Tibial nerve (tissue), 4 donors: ENCODE measurements around the gene PCDHGB3. TPM values are rescaled to one million over a fixed set of nuclear protein-coding genes. Genes with fewer than 3 reads are reported as not detected.

ENCODE experiments used
- DNase-seq, 2 donors: peaks; one replicate each; pipeline ENCODE4 v3.0.0-alpha.2; 2019; ENCODE audit warnings: low spot score in 2 of 2
- H3K27ac ChIP-seq, 4 donors: fragments of 200-600 bp; sonication (generic) in 3 of 4; one replicate each; pipeline ENCODE4 v1.5.1; 2017 to 2019; ENCODE audit warnings: mild to moderate bottlenecking in 1 of 4
- H3K27me3 ChIP-seq, 2 donors: fragments of 200-600 bp; sonication (generic) in 1 of 2; one replicate each; pipeline versions ENCODE4 v1.5.1 to v1.6.0; 2017 to 2019
- H3K36me3 ChIP-seq, 3 donors: fragments of 200-600 bp; sonication (generic); one replicate each; pipeline ENCODE4 v1.5.1; 2018 to 2019
- H3K4me1 ChIP-seq, 4 donors: fragments of 200-600 bp; sonication (generic) in 3 of 4; one replicate each; pipeline ENCODE4 v1.5.1; 2017 to 2019
- H3K4me3 ChIP-seq, 4 donors: fragments of 200-600 bp; sonication (generic) in 3 of 4; one replicate each; pipeline ENCODE4 v1.5.1; 2017 to 2019; ENCODE audit warnings: mild to moderate bottlenecking in 1 of 4, moderate library complexity in 1 of 4
- H3K9me3 ChIP-seq, 4 donors: fragments of 200-600 bp; sonication (generic) in 3 of 4; one replicate each; pipeline ENCODE4 v1.5.1; 2017 to 2019
- CTCF ChIP-seq, 5 experiments: fragments of 200-600 bp in 3 of 5; fragments of 450-650 bp in 2 of 5; sonication (generic) in 3 of 5; IDR thresholded peaks; one replicate each; pipeline ENCODE4 v1.5.1; 2016 to 2019; ENCODE audit warnings: antibody characterized with exemption in 5 of 5, mild to moderate bottlenecking in 3 of 5, moderate library complexity in 2 of 5
- EP300 ChIP-seq, 2 donors: sonication (generic); formaldehyde crosslinking; IDR thresholded peaks; one replicate each; pipeline ENCODE4 v1.6.1; 2017; ENCODE audit warnings: antibody characterized with exemption in 2 of 2, mild to moderate bottlenecking in 1 of 2
- POLR2A ChIP-seq, 2 donors: fragments of 450-650 bp; IDR thresholded peaks; one replicate each; pipeline ENCODE4 v1.6.1; 2017; ENCODE audit warnings: antibody characterized with exemption in 2 of 2, mild to moderate bottlenecking in 2 of 2, moderate library complexity in 2 of 2
- WGBS, 2 donors: methylation state at CpG; one replicate each; pipeline ENCODE4 v1.1.5; 2018; 5-methylcytosine and 5-hydroxymethylcytosine counted together
- total RNA-seq, 4 donors: library from RNA; depleted of rRNA; stranded (reverse); fragments of >200 nt; gene quantifications; one replicate each; pipeline ENCODE4 v1.1.0, GENCODE V29; 2016

PCDHGB3 gene
- total RNA-seq, 4 donors from 2014 or later, result 7.8 to 12.4 (median 10.1) TPM

DNA sequence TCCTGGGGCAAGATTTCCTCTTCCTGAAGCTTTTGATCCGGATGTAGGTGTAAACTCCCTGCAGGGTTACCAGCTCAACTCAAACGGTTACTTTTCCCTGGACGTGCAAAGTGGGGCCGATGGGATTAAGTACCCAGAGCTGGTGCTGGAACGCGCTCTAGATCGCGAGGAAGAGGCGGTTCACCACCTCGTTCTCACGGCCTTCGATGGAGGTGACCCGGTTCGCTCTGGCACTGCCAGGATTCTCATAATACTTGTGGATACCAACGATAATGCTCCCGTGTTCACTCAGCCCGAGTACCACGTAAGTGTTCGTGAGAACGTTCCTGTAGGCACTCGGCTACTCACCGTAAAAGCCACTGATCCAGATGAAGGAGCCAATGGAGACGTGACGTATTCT lies 14.4 kb upstream of the PCDHGB3 start:
- Histone ChIP-seq H3K27me3 (no peaks in the 10 kb centered on the region), H3K9me3 (peaks cover 0 to 99% (median 44%) of the 10 kb centered on the region in 4 donors), H3K4me3 (no peak overlapping the region), H3K27ac (no peak overlapping the region), H3K4me1 (no peaks in the 10 kb centered on the region), H3K36me3 (peaks cover 0 to 37% (median 0%) of the 10 kb centered on the region in 3 donors)
- DNase-seq, result no peak
- no peak for TF ChIP-seq EP300 (IDR thresholded peaks at IDR 0.05)
- TF ChIP-seq POLR2A (IDR thresholded peaks at IDR 0.05), result no peak
- no peak for TF ChIP-seq CTCF (IDR thresholded peaks at IDR 0.05)
- 59% methylated on average over 24 of the region's 24 CpGs for WGBS, 2 donors

- Histone ChIP-seq H3K27me3 (no peaks in the 10 kb centered on the region), H3K9me3 (peaks cover 0 to 99% (median 46%) of the 10 kb centered on the region in 4 donors), H3K4me1 (no peaks in the 10 kb centered on the region), H3K4me3 (no peak overlapping the region), H3K36me3 (peaks cover 0 to 38% (median 0%) of the 10 kb centered on the region in 3 donors), H3K27ac (no peak overlapping the region)
- TF ChIP-seq CTCF (IDR thresholded peaks at IDR 0.05) (no peak), EP300 (IDR thresholded peaks at IDR 0.05) (no peak), POLR2A (IDR thresholded peaks at IDR 0.05) (no peak)
- no peak for DNase-seq
- 74 to 75% methylated on average over 5 of the region's 5 CpGs for WGBS, 2 donors
These were observed 13.9 kb upstream of the PCDHGB3 start for GRCh38 chr5:141356133-141356532.

GRCh38 chr5:141356950-141357349 lies 13.1 kb upstream of the PCDHGB3 start:
- no peaks in the 10 kb centered on the region for H3K4me1 ChIP-seq
- H3K36me3 ChIP-seq, result peaks cover 0 to 44% (median 0%) of the 10 kb centered on the region in 3 donors
- no peaks in the 10 kb centered on the region for H3K27me3 ChIP-seq
- no peak overlapping the region for H3K4me3 ChIP-seq
- no peak overlapping the region for H3K27ac ChIP-seq
- no peak for DNase-seq
- TF ChIP-seq POLR2A (IDR thresholded peaks at IDR 0.05) (no peak), CTCF (IDR thresholded peaks at IDR 0.05) (no peak), EP300 (IDR thresholded peaks at IDR 0.05) (no peak)
- 52 to 53% methylated on average over 16 of the region's 19 CpGs for WGBS, 2 donors
- H3K9me3 ChIP-seq, result peaks cover 0 to 99% (median 47%) of the 10 kb centered on the region in 4 donors

GRCh38 chr5:141359790-141360426 lies 10.1 kb upstream of the PCDHGB3 start, which contains the start of gene PCDHGB2:
TSS of gene PCDHGB2 (plus strand) at chr5:141359994. CDS start at chr5:141360136, 142 bp downstream.
- Histone ChIP-seq H3K4me3 (peak within 1 kb of the TSS in 2 of 4 donors; percentile 26 to 33), H3K27me3 (no peaks in the 10 kb centered on the region), H3K4me1 (no peaks in the 10 kb centered on the region), H3K9me3 (peaks cover 0 to 99% (median 52%) of the 10 kb centered on the region in 4 donors), H3K36me3 (peaks cover 0 to 45% (median 0%) of the 10 kb centered on the region in 3 donors), H3K27ac (peak within 1 kb of the TSS in 1 of 4 donors; percentile 11)
- DNase-seq, result no peak
- TF ChIP-seq EP300 (IDR thresholded peaks at IDR 0.05), result no peak
- 15 to 23% methylated on average over 24 of the region's 24 CpGs for WGBS, 2 donors

- Histone ChIP-seq H3K4me1 (no peaks in the 10 kb centered on the region), H3K27ac (no peak overlapping the region), H3K27me3 (no peaks in the 10 kb centered on the region), H3K9me3 (peaks cover 0 to 99% (median 52%) of the 10 kb centered on the region in 4 donors), H3K36me3 (peaks cover 0 to 45% (median 0%) of the 10 kb centered on the region in 3 donors), H3K4me3 (no peak overlapping the region)
- 37 to 42% methylated on average over 15 of the region's 15 CpGs for WGBS, 2 donors
- TF ChIP-seq EP300 (IDR thresholded peaks at IDR 0.05) (no peak), CTCF (IDR thresholded peaks at IDR 0.05) (no peak), POLR2A (IDR thresholded peaks at IDR 0.05) (no peak)
- no peak for DNase-seq
These were observed 9.4 kb upstream of the PCDHGB3 start for GRCh38 chr5:141360685-141361084.
